PC-3 (cell line): ENCODE measurements around the gene DCP1B.

Experiments
- EZH2 ChIP-seq: fragments of 300-600 bp; sonication (generic); IDR thresholded peaks from one replicate; pipeline ENCODE4 v1.6.1; 2017; ENCODE audit warnings: antibody characterized with exemption, mild to moderate bottlenecking, low read length; ENCODE audit not compliant: unreplicated experiment
- TF ChIP-seq, protein P1 (sequence below): fragments of 300-600 bp; sonication (generic); conservative IDR thresholded peaks from 2 replicates; pipeline ENCODE4 v1.5.1; 2017; ENCODE audit warnings: antibody characterized with exemption, low read depth, mild to moderate bottlenecking, low read length

DNA sequence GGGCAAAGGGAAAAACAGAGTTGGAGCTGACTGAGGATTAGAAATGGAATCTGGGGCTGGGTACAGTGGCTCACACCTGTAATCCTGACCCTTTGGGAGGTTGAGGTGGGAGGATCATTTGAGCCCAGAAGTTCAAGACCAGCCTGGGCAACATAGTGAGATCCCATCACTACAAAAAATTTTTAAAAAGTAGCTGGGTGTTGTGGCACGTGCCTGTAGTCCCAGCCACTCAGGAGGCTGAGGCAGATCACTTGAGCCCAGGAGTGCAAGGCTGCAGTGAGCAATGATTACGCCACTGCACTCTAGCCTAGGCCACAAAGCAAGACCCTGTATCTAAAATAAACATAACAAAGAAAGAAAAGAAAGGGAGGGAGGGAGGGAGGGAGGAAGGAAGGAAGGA, 14.9 kb upstream of the DCP1B start:
- TF ChIP-seq, protein P1, sequence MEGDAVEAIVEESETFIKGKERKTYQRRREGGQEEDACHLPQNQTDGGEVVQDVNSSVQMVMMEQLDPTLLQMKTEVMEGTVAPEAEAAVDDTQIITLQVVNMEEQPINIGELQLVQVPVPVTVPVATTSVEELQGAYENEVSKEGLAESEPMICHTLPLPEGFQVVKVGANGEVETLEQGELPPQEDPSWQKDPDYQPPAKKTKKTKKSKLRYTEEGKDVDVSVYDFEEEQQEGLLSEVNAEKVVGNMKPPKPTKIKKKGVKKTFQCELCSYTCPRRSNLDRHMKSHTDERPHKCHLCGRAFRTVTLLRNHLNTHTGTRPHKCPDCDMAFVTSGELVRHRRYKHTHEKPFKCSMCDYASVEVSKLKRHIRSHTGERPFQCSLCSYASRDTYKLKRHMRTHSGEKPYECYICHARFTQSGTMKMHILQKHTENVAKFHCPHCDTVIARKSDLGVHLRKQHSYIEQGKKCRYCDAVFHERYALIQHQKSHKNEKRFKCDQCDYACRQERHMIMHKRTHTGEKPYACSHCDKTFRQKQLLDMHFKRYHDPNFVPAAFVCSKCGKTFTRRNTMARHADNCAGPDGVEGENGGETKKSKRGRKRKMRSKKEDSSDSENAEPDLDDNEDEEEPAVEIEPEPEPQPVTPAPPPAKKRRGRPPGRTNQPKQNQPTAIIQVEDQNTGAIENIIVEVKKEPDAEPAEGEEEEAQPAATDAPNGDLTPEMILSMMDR: no peak
- no peak for TF ChIP-seq EZH2
